Upper lobe of right lung (tissue), 1 donor: ENCODE data around the gene AMER1. TPM values are rescaled to one million over a fixed set of nuclear protein-coding genes. Genes with fewer than 3 reads are reported as not detected.

Experiments
- ATAC-seq: fragments of 200-7000 bp; cut with Tn5 transposase; one replicate; pipeline ENCODE4 v1.9.1; 2020; ENCODE audit warnings: mild to moderate bottlenecking, moderate library complexity
- DNase-seq: peaks from one replicate; pipeline ENCODE4 v3.0.0-alpha.2; 2020
- H3K27ac ChIP-seq: fragments of 200-600 bp; one replicate; pipeline ENCODE4 v1.8.0; 2022
- H3K27me3 ChIP-seq: fragments of 200-600 bp; one replicate; pipeline ENCODE4 v1.8.0; 2022; ENCODE audit warnings: mild to moderate bottlenecking
- H3K36me3 ChIP-seq: fragments of 200-600 bp; one replicate; pipeline ENCODE4 v1.8.0; 2022
- H3K4me1 ChIP-seq: fragments of 200-600 bp; one replicate; pipeline ENCODE4 v1.8.0; 2022
- H3K4me3 ChIP-seq: fragments of 200-600 bp; one replicate; pipeline ENCODE4 v1.8.0; 2022; ENCODE audit warnings: mild to moderate bottlenecking
- H3K9me3 ChIP-seq: fragments of 200-600 bp; one replicate; pipeline ENCODE4 v1.8.0; 2022
- intact Hi-C: fragments of 100-400 bp; cut with DNase I; formaldehyde crosslinking; loops from one replicate; pipeline ENCODE4 v1.11.0; 2022
- total RNA-seq: library from RNA; stranded (reverse); fragmentation: NEBNext Ultra II Directional; extraction: Animal tissue kit (Norgen Biotek cat#: 25700); gene quantifications from one replicate; pipeline ENCODE4 v1.2.1, GENCODE V29; 2021
- TF ChIP-seq, protein P1 (sequence below): fragments of 200-600 bp; IDR thresholded peaks from one replicate; pipeline ENCODE4 v1.8.0; 2022; ENCODE audit warnings: antibody characterized with exemption
- donor health status: DM: no; HTN: yes; CAD: no; lungs with severe emphysema.

The AMER1 gene
- total RNA-seq, 1 donor from 2014 or later = 4.5 TPM

DNA sequence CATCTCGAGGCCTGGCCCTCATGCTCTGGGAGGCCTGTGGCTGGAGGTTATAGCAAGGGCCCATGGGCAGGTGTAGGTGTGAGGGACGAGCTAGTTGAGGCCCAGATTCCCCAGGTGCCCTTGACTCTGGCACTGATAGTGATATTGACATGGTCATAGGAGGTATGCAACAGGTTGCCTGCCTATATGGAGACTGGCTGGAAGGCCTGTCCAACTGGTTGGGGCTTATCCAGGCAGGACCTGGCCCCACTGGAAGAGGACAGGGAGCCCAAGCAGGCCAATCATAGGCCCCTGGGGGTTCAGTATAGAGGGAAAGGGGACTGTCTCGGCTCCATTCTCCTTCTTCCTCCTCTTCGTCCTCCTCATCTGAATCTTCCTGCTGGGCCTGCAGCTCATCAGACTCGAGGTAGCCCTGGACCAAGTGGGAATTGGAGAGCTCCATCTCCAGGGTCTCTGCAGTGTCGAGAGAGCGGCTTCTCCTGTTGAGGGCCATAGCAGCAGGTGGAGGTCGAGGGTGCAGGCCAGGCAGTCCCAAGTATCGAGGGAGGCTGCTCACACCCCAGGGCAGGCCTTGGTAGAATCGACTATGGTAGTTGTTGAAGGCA is 15.3 kb downstream of the AMER1 start:
- Histone ChIP-seq H3K9me3 (no peaks in the 10 kb centered on the region), H3K4me3 (no peak overlapping the region), H3K27me3 (no peaks in the 10 kb centered on the region), H3K4me1 (no peaks in the 10 kb centered on the region), H3K36me3 (no peaks in the 10 kb centered on the region), H3K27ac (no peak overlapping the region)
- TF ChIP-seq, protein P1, sequence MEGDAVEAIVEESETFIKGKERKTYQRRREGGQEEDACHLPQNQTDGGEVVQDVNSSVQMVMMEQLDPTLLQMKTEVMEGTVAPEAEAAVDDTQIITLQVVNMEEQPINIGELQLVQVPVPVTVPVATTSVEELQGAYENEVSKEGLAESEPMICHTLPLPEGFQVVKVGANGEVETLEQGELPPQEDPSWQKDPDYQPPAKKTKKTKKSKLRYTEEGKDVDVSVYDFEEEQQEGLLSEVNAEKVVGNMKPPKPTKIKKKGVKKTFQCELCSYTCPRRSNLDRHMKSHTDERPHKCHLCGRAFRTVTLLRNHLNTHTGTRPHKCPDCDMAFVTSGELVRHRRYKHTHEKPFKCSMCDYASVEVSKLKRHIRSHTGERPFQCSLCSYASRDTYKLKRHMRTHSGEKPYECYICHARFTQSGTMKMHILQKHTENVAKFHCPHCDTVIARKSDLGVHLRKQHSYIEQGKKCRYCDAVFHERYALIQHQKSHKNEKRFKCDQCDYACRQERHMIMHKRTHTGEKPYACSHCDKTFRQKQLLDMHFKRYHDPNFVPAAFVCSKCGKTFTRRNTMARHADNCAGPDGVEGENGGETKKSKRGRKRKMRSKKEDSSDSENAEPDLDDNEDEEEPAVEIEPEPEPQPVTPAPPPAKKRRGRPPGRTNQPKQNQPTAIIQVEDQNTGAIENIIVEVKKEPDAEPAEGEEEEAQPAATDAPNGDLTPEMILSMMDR = no peak
- DNase-seq (no peak), ATAC-seq (no peak)
- intact Hi-C loops = no loop called here

DNA sequence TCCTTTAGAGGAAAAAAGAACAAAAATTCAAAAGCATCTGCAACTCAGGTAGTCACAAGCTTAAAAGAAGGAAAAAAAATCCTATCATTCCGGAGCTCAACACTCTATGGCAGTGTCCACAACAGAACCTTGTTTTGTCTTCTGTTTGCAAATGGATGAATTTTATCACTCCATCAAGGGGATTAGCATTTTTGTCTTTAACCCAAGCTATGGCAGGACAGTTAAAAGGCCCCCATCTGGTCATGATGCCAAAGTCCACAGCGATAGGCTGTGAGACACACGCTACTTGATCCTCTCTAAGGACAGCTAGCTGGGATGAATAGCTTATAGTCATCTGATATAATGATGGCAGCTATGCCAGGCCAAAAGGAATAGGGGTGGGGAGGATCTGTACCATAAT is 16.6 kb downstream of the AMER1 start:
- Histone ChIP-seq H3K4me3 (no peak overlapping the region), H3K27me3 (no peaks in the 10 kb centered on the region), H3K27ac (no peak overlapping the region), H3K9me3 (no peaks in the 10 kb centered on the region), H3K36me3 (no peaks in the 10 kb centered on the region), H3K4me1 (no peaks in the 10 kb centered on the region)
- TF ChIP-seq, protein P1 = no peak
- ATAC-seq (no peak), DNase-seq (no peak)
- intact Hi-C loops = no loop called here

DNA sequence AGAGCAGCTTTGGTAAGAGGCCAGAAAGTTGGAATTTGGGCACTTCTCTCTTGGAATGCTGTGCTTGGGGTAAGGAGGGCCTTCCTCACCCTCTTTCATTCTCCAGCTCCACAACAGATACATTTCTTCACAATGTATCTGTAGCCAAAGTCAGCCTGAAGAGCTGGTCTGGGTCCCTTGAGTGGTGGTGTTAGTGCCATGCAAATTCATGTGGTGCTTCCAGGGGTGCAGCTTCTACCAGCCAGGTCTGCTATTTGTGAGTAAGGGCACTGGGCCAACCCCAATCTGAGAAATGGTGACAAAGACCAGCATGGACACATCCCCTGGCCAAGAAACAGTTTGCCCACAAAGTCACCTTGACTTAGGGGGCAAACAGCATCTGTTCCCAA is 17.8 kb downstream of the AMER1 start:
- no peak for ATAC-seq
- intact Hi-C loops = no loop called here
- no peaks in the 10 kb centered on the region for H3K4me1 ChIP-seq
- no peak for DNase-seq
- TF ChIP-seq, protein P1 = no peak
- H3K9me3 ChIP-seq = no peaks in the 10 kb centered on the region
- H3K27ac ChIP-seq = no peak overlapping the region
- H3K4me3 ChIP-seq = no peak overlapping the region
- H3K36me3 ChIP-seq = no peaks in the 10 kb centered on the region
- no peaks in the 10 kb centered on the region for H3K27me3 ChIP-seq

DNA sequence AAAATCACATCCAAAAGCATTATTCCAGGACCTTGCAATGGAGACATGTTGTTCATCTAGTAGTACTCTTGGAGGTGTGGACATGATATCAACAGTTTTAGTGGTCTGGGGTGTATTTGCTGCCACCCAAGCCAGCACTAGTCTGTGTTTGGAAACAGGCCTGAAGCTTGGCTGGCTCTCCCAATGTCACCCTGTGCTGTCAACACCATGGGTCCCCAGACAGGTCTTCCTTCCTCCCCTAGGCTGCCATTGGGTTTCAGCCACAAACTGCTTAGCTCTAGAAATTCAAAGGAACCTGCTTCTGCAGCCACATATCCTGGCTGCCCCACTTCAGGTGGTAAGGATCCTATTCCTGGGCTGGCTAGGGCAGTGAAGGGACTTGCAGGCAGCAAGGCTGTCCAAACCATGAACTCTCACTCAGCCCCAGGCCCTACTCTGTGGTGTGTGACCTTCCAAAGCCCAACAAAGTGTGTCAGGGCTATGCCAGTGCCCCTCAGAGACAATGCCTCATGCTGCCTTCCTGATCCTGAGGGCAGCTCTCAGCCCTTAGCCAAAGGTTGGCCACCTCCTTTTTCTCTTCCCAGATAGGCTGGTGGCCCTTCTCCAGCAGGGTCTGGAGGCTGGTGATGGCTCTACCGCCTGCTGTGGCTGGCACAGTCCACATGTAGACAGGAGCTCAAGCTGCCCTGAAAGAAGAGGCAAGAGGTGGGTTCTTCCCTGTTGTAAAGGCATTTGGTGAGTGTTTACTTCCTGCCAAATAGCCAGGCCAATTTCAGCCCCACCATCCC is 18.3 kb downstream of the AMER1 start:
- no peaks in the 10 kb centered on the region for H3K4me1 ChIP-seq
- ATAC-seq (no peak), DNase-seq (no peak)
- H3K36me3 ChIP-seq = no peaks in the 10 kb centered on the region
- TF ChIP-seq, protein P1 = no peak
- intact Hi-C loops = no loop called here
- H3K27me3 ChIP-seq = no peaks in the 10 kb centered on the region
- H3K9me3 ChIP-seq = no peaks in the 10 kb centered on the region
- H3K27ac ChIP-seq = no peak overlapping the region
- no peak overlapping the region for H3K4me3 ChIP-seq

DNA sequence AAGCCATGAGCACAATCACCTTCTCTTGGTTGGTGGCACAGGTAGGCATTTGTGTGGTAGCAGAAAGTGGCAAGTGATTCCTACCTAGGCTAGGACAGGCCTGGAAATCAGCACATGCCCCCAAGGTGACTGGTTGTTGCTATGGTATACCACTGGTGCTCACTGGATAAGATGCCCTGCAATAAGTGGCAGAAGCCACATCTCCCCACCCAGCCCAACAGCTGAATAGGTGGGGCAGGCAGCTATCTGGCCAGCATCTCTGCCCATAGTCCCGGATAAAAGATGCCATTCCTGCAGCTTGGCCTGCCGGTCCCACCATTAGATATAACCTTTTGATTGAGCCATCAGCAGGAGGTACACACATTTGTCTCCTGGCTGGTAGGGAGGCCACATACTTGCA is 21.1 kb downstream of the AMER1 start:
- ATAC-seq (no peak), DNase-seq (no peak)
- TF ChIP-seq, protein P1 = no peak
- no peaks in the 10 kb centered on the region for H3K27me3 ChIP-seq
- no peak overlapping the region for H3K4me3 ChIP-seq
- H3K27ac ChIP-seq = no peak overlapping the region
- H3K9me3 ChIP-seq = no peaks in the 10 kb centered on the region
- H3K36me3 ChIP-seq = no peaks in the 10 kb centered on the region
- H3K4me1 ChIP-seq = no peaks in the 10 kb centered on the region
- intact Hi-C loops = no loop called here
